DOHH2 (cell line): Measurements from ENCODE around the gene CTDSP1.

Source experiments
- CTCF ChIP-seq: fragments of 200-600 bp; sonication (generic); IDR thresholded peaks from one replicate; pipeline ENCODE4 v1.5.1; 2014; ENCODE audit warnings: antibody characterized with exemption, mild to moderate bottlenecking, low read depth, low read length; ENCODE audit not compliant: poor library complexity, severe bottlenecking
- EZH2phosphoT487 ChIP-seq: fragments of 200-600 bp; sonication (generic); IDR thresholded peaks from 2 replicates; pipeline ENCODE4 v1.6.1; 2017; ENCODE audit warnings: borderline replicate concordance, mild to moderate bottlenecking, antibody characterized with exemption, low read length, moderate library complexity, mixed read lengths

DNA sequence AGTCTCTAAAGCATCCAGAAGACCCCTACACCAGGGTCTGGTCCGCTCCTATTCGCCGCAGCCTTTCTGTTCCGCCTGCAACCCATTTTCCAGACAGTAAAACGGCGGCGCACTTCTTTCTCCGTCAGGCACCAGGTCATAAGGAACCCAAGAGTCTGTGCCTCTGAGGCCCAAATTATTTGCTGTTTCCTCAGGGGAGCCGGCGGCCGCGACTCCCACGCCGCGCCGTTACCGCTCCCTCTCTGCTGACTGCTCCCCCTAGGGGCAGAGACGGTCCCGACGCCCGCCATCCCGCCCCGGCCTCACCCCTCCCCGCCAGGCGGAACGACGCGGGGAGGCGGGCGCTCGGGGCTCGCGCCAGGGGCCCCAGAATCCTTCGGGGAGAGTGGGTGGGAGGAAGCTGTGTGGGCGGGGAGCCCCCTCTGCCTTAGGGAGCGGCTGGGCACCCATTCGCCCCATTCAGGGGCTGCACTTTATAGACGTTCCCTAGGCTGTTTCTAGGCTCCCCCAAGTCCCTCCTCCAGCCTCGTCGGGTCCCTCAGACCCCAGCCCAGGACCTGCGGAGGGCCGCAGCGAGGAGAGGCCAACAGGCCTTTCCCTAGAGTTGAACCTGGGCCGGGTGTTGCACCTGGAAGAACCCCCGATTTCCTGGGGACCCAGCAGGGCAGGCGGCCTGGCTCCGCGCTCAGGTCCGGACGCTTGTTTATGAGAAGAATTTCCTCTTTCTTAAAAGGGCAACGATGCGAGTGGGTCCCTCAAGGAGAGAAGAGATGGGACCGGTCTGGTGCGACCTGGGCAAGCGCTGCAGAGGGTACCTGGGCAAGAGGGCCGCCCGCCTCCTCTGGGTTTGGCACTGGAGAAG is 3.6 kb upstream of the CTDSP1 start:
- peak; percentile 85 for TF ChIP-seq CTCF
- TF ChIP-seq EZH2phosphoT487, result no peak
